RWPE2 (cell line): Measurements from ENCODE around the gene ZWILCH.

Experiments used
- ATAC-seq: fragments of 200-7000 bp; cut with Tn5 transposase; 3 replicates; pipeline ENCODE4 v1.9.1; 2021; ENCODE audit warnings: low read depth
- DNase-seq: peaks from one replicate; pipeline ENCODE4 v3.0.0-alpha.2; 2020; ENCODE audit warnings: low spot score
- H3K27ac ChIP-seq: fragments of 450-650 bp; 2 replicates; pipeline ENCODE4 v1.5.1; 2017; ENCODE audit warnings: mild to moderate bottlenecking; ENCODE audit not compliant: poor library complexity, severe bottlenecking
- H3K27me3 ChIP-seq: fragments of 250-450 bp; sonication (Bioruptor Pico); 2 replicates; pipeline ENCODE4 v1.5.1; 2021; ENCODE audit warnings: mild to moderate bottlenecking, moderate library complexity; ENCODE audit not compliant: insufficient read depth, poor library complexity, severe bottlenecking
- H3K36me3 ChIP-seq: fragments of 250-450 bp; sonication (Bioruptor Pico); 2 replicates; pipeline ENCODE4 v1.5.1; 2020; ENCODE audit warnings: low read depth, mild to moderate bottlenecking, moderate library complexity
- H3K4me1 ChIP-seq: fragments of 250-450 bp; sonication (Bioruptor Pico); 2 replicates; pipeline ENCODE4 v1.5.1; 2021; ENCODE audit warnings: mild to moderate bottlenecking, moderate library complexity; ENCODE audit not compliant: insufficient read depth, poor library complexity, severe bottlenecking
- H3K4me3 ChIP-seq: fragments of 250-450 bp; sonication (Bioruptor Pico); 2 replicates; pipeline ENCODE4 v1.5.1; 2021; ENCODE audit warnings: mild to moderate bottlenecking, moderate library complexity; ENCODE audit not compliant: severe bottlenecking
- H3K9me3 ChIP-seq: fragments of 250-450 bp; sonication (Bioruptor Pico); 2 replicates; pipeline ENCODE4 v1.5.1; 2021; ENCODE audit warnings: mild to moderate bottlenecking, moderate library complexity; ENCODE audit not compliant: severe bottlenecking
- CTCF ChIP-seq: fragments of 450-650 bp; IDR thresholded peaks from one replicate; pipeline ENCODE4 v1.5.1; 2017; ENCODE audit warnings: mild to moderate bottlenecking, moderate library complexity; ENCODE audit not compliant: poor library complexity, severe bottlenecking

The ZWILCH gene

GRCh38 chr15:66542896-66543295 is 37.8 kb downstream of the ZWILCH start:
- Histone ChIP-seq H3K27me3 (no peaks in the 10 kb centered on the region), H3K27ac (no peak overlapping the region), H3K36me3 (peaks cover 77% of the 10 kb centered on the region), H3K4me3 (no peak overlapping the region), H3K4me1 (no peaks in the 10 kb centered on the region), H3K9me3 (no peaks in the 10 kb centered on the region)
- DNase-seq (no peak), ATAC-seq (no peak)
- no peak for TF ChIP-seq CTCF

- Histone ChIP-seq H3K27ac (no peak overlapping the region), H3K36me3 (peaks cover 79% of the 10 kb centered on the region), H3K4me3 (no peak overlapping the region), H3K27me3 (no peaks in the 10 kb centered on the region), H3K9me3 (no peaks in the 10 kb centered on the region), H3K4me1 (no peaks in the 10 kb centered on the region)
- DNase-seq (no peak), ATAC-seq (no peak)
- TF ChIP-seq CTCF = no peak
Measured at GRCh38 chr15:66545255-66545654, 40.1 kb downstream of the ZWILCH start.

- Histone ChIP-seq H3K9me3 (no peaks in the 10 kb centered on the region), H3K27me3 (no peaks in the 10 kb centered on the region), H3K4me3 (no peak overlapping the region), H3K36me3 (peaks cover 16% of the 10 kb centered on the region), H3K27ac (no peak overlapping the region), H3K4me1 (peaks cover 12% of the 10 kb centered on the region)
- no peak for DNase-seq
- no peak for ATAC-seq
- no peak for TF ChIP-seq CTCF
Measured at GRCh38 chr15:66555685-66556084, 50.6 kb downstream of the ZWILCH start.

GRCh38 chr15:66558271-66558670 is 53.1 kb downstream of the ZWILCH start:
- ATAC-seq = no peak
- Histone ChIP-seq H3K36me3 (peaks cover 4% of the 10 kb centered on the region), H3K9me3 (no peaks in the 10 kb centered on the region), H3K27ac (no peak overlapping the region), H3K27me3 (no peaks in the 10 kb centered on the region), H3K4me1 (no peaks in the 10 kb centered on the region), H3K4me3 (no peak overlapping the region)
- TF ChIP-seq CTCF = no peak
- DNase-seq = no peak

- H3K36me3 ChIP-seq = no peaks in the 10 kb centered on the region
Measured at GRCh38 chr15:66560856-66561525, 55.9 kb downstream of the ZWILCH start.

More at GRCh38 chr15:66560856-66561525, 55.9 kb downstream of the ZWILCH start:
- TF ChIP-seq CTCF = no peak
- no peak overlapping the region for H3K4me3 ChIP-seq
- ATAC-seq (no peak), DNase-seq (no peak)
- H3K27me3 ChIP-seq = no peaks in the 10 kb centered on the region
- H3K4me1 ChIP-seq = no peaks in the 10 kb centered on the region
- H3K9me3 ChIP-seq = no peaks in the 10 kb centered on the region
- no peak overlapping the region for H3K27ac ChIP-seq
